DND-41 (cell line): ENCODE data around the gene GSTO1.

ENCODE experiments used
- ATAC-seq: fragments of 200-7000 bp; cut with Tn5 transposase; 3 replicates; pipeline ENCODE4 v1.9.1; 2021; ENCODE audit warnings: low read depth; ENCODE audit not compliant: insufficient read depth
- DNase-seq: peaks from one replicate; pipeline ENCODE4 v3.0.0-alpha.2; 2020
- H2AFZ ChIP-seq: 2 replicates; pipeline ENCODE4 v1.6.0; 2012; ENCODE audit warnings: low read depth, low read length
- H3K27ac ChIP-seq: 2 replicates; pipeline ENCODE4 v1.5.1; 2012; ENCODE audit warnings: low read length, inconsistent platforms
- H3K27me3 ChIP-seq: fragments of 200-600 bp; sonication (generic); 2 replicates; pipeline ENCODE4 v1.6.0; 2012; ENCODE audit warnings: low read length, mild to moderate bottlenecking, inconsistent platforms; ENCODE audit not compliant: insufficient read depth, poor library complexity
- H3K36me3 ChIP-seq: 2 replicates; pipeline ENCODE4 v1.5.1; 2012; ENCODE audit warnings: low read length, inconsistent platforms; ENCODE audit not compliant: insufficient read depth
- H3K4me1 ChIP-seq: 2 replicates; pipeline ENCODE4 v1.5.1; 2012; ENCODE audit warnings: mild to moderate bottlenecking, low read length; ENCODE audit not compliant: insufficient read depth
- H3K4me2 ChIP-seq: 2 replicates; pipeline ENCODE4 v1.6.0; 2012; ENCODE audit warnings: mild to moderate bottlenecking, moderate library complexity, low read length, inconsistent platforms; ENCODE audit not compliant: insufficient read depth
- H3K4me3 ChIP-seq, 2 experiments: fragments of 200-600 bp in 1 of 2; shearing (Covaris generic) in 1 of 2; 2 replicates each; pipeline ENCODE4 v1.5.1; 2012 to 2016; ENCODE audit warnings: inconsistent platforms in 2 of 2, low read length in 2 of 2, mild to moderate bottlenecking in 2 of 2, low read depth in 1 of 2, moderate library complexity in 1 of 2
- H3K79me2 ChIP-seq: 2 replicates; pipeline ENCODE4 v1.6.0; 2012; ENCODE audit warnings: low read length, inconsistent platforms; ENCODE audit not compliant: insufficient read depth
- H3K9ac ChIP-seq: 2 replicates; pipeline ENCODE4 v1.6.0; 2012; ENCODE audit warnings: low read depth, mild to moderate bottlenecking, inconsistent platforms, low read length, moderate library complexity
- H3K9me3 ChIP-seq: 2 replicates; pipeline ENCODE4 v1.5.1; 2012; ENCODE audit warnings: low read length, moderate library complexity, mild to moderate bottlenecking, inconsistent platforms; ENCODE audit not compliant: insufficient read depth, severe bottlenecking
- H4K20me1 ChIP-seq: 2 replicates; pipeline ENCODE4 v1.6.0; 2012; ENCODE audit warnings: low read length; ENCODE audit not compliant: insufficient read depth
- CTCF ChIP-seq: IDR thresholded peaks from 2 replicates; pipeline ENCODE4 v1.5.1; 2012; ENCODE audit warnings: borderline replicate concordance, low read length, moderate library complexity, mild to moderate bottlenecking; ENCODE audit not compliant: poor library complexity, severe bottlenecking; ENCODE audit errors: extremely low read depth
- EZH2 ChIP-seq: IDR thresholded peaks from 3 replicates; pipeline ENCODE4 v1.6.1; 2012; ENCODE audit warnings: borderline replicate concordance, low read depth, mild to moderate bottlenecking, moderate library complexity, low read length, inconsistent platforms; ENCODE audit not compliant: severe bottlenecking

GSTO1 gene

GRCh38 chr10:104267721-104268404, 13.2 kb downstream of the GSTO1 start:
- TF ChIP-seq CTCF (no peak), EZH2 (no peak)
- Histone ChIP-seq H3K4me1 (peaks cover 39% of the 10 kb centered on the region), H3K4me3 (peak overlapping the region; percentile 61 to 62; a peak in 3 of 4 replicates), H3K4me2 (peak overlapping the region; percentile 92), H3K36me3 (peaks cover 56% of the 10 kb centered on the region), H3K9ac (peak overlapping the region; percentile 73), H4K20me1 (peaks cover 5% of the 10 kb centered on the region; the same call in 1 of the 2 replicates), H3K9me3 (no peaks in the 10 kb centered on the region), H3K79me2 (peaks cover 55% of the 10 kb centered on the region), H3K27me3 (no peaks in the 10 kb centered on the region), H2AFZ (no peak overlapping the region), H3K27ac (peak overlapping the region; percentile 87)
- DNase-seq (no peak), ATAC-seq (no peak)

- Histone ChIP-seq H3K9ac (peak overlapping the region; percentile 73), H3K4me3 (peak overlapping the region; percentile 61 to 62; a peak in 3 of 4 replicates), H3K9me3 (no peaks in the 10 kb centered on the region), H3K36me3 (peaks cover 51% of the 10 kb centered on the region), H4K20me1 (peaks cover 5% of the 10 kb centered on the region; the same call in 1 of the 2 replicates), H3K27ac (peak overlapping the region; percentile 87), H3K27me3 (no peaks in the 10 kb centered on the region), H3K4me2 (peak overlapping the region; percentile 92), H3K79me2 (peaks cover 50% of the 10 kb centered on the region), H2AFZ (peak overlapping the region; percentile 79), H3K4me1 (peaks cover 39% of the 10 kb centered on the region)
- DNase-seq (no peak), ATAC-seq (no peak)
- no peak for TF ChIP-seq EZH2
- no peak for TF ChIP-seq CTCF
Measured at GRCh38 chr10:104268405-104268712, 13.7 kb downstream of the GSTO1 start.

- Histone ChIP-seq H3K9ac (peak within 1 kb of the TSS; percentile 73), H3K4me3 (peak within 1 kb of the TSS; percentile 61 to 62), H4K20me1 (peaks cover 5% of the 10 kb centered on the region; the same call in 1 of the 2 replicates), H3K27ac (peak within 1 kb of the TSS; percentile 87), H3K4me1 (peaks cover 39% of the 10 kb centered on the region), H2AFZ (peak within 1 kb of the TSS; percentile 92), H3K36me3 (peaks cover 45% of the 10 kb centered on the region), H3K79me2 (peaks cover 44% of the 10 kb centered on the region), H3K9me3 (no peaks in the 10 kb centered on the region), H3K27me3 (peaks cover 2% of the 10 kb centered on the region), H3K4me2 (peak within 1 kb of the TSS; percentile 92)
- TF ChIP-seq EZH2 (no peak), CTCF (no peak)
- ATAC-seq (peak; percentile 98), DNase-seq (peak; percentile 99)
Measured at GRCh38 chr10:104268713-104269645, 14.3 kb downstream of the GSTO1 start, which contains the start of gene GSTO2. Gene GSTO2 (plus strand): TSS chr10:104269184. CDS start chr10:104274916, 5,732 bp downstream.
